AG04450 (cell line): Measurements from ENCODE around the gene MTUS2. TPM values are rescaled to one million over a fixed set of nuclear protein-coding genes. Genes with fewer than 3 reads are reported as not detected.

Source experiments
- CTCF ChIA-PET: fragments of 300-600, 350-600 bp; formaldehyde crosslinking; extraction: SDS; loops from one replicate; lab custom pipeline; 2022; ENCODE audit warnings: antibody characterized with exemption, inconsistent platforms; lab: Charles Lee
- POLR2A ChIA-PET: fragments of 350-600 bp; formaldehyde crosslinking; extraction: SDS; loops from one replicate; lab custom pipeline; 2021; ENCODE audit warnings: antibody characterized with exemption, inconsistent platforms; lab: Yijun Ruan, JAX
- DNase-seq: peaks from one replicate; pipeline ENCODE4 v3.0.0-alpha.2; 2011; ENCODE audit warnings: low read depth, low spot score
- H3K27ac ChIP-seq: one replicate; pipeline ENCODE4 v1.5.1; 2012; ENCODE audit warnings: low read depth, low read length, control low read depth
- H3K27me3 ChIP-seq: one replicate; pipeline ENCODE4 v1.6.0; 2012; ENCODE audit warnings: low read length; ENCODE audit not compliant: control insufficient read depth, insufficient read depth
- H3K4me3 ChIP-seq: 2 replicates; pipeline ENCODE4 v1.5.1; 2011; ENCODE audit warnings: mild to moderate bottlenecking, low read depth, low read length, control low read depth
- H3K9me3 ChIP-seq: 2 replicates; pipeline ENCODE4 v1.5.1; 2012; ENCODE audit warnings: low read length; ENCODE audit not compliant: control insufficient read depth, insufficient read depth
- CTCF ChIP-seq: IDR thresholded peaks from 2 replicates; pipeline ENCODE4 v1.5.1; 2011; ENCODE audit warnings: low read depth, low read length, control low read depth, inconsistent platforms
- polyA plus RNA-seq: library from polyadenylated mRNA; depleted of rRNA; stranded (reverse); fragments of >200 nt; gene quantifications from 2 replicates; pipeline ENCODE4 v1.2.3, GENCODE V29; 2011

Gene MTUS2
- polyA plus RNA-seq, 1 experiment: 0.02 TPM

GRCh38 chr13:29448174-29448573 lies 628.0 kb downstream of the MTUS2 start:
- Histone ChIP-seq H3K4me3 (no peak overlapping the region), H3K27me3 (peaks cover 4% of the 10 kb centered on the region), H3K9me3 (no peaks in the 10 kb centered on the region), H3K27ac (no peak overlapping the region)
- DNase-seq: no peak
- CTCF ChIA-PET: interaction anchor here (1.3 kb wide), 1 partner anchor 25 kb away, joined by 4 read pairs; no protein-coding TSS in a partner anchor
- no peak for TF ChIP-seq CTCF
- POLR2A ChIA-PET: no interaction called here

DNA sequence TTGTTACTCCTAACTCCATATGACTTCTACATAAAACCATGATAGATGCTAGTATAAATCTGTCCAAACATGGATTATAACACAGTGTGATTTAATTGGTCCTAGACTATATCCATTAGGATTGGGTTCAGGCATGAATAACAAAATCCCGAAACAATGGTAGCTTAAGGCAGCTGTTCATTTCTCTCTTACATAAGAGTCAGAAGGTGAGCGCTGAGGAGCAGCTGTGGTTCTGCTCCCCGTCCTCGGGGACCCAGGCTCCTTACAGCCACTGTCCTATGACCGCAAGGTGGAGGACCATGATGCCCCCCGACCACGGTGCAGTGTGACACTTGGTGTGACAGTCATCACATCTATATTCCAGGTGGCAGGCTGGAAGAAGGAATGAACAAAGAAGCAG lies 629.6 kb downstream of the MTUS2 start:
- POLR2A ChIA-PET: no interaction called here
- Histone ChIP-seq H3K9me3 (no peaks in the 10 kb centered on the region), H3K27ac (no peak overlapping the region), H3K27me3 (peaks cover 2% of the 10 kb centered on the region), H3K4me3 (no peak overlapping the region)
- CTCF ChIA-PET: no interaction called here
- no peak for DNase-seq
- no peak for TF ChIP-seq CTCF

GRCh38 chr13:29451976-29452375 lies 631.8 kb downstream of the MTUS2 start:
- no peak for TF ChIP-seq CTCF
- no peaks in the 10 kb centered on the region for H3K9me3 ChIP-seq
- ChIA-PET CTCF (interaction anchor here (1.3 kb wide), 1 partner anchor 20 kb away, joined by 5 read pairs; no protein-coding TSS in a partner anchor), POLR2A (no interaction called here)
- H3K27ac ChIP-seq: no peak overlapping the region
- no peak overlapping the region for H3K4me3 ChIP-seq
- peaks cover 2% of the 10 kb centered on the region for H3K27me3 ChIP-seq
- DNase-seq: no peak

GRCh38 chr13:29452773-29453616 lies 632.9 kb downstream of the MTUS2 start:
- no peak overlapping the region for H3K4me3 ChIP-seq
- ChIA-PET POLR2A (no interaction called here), CTCF (interaction anchor here (0.7 kb wide), 1 partner anchor 17 kb away, joined by 3 read pairs; no protein-coding TSS in a partner anchor)
- no peak for DNase-seq
- no peak overlapping the region for H3K27ac ChIP-seq
- peaks cover 2% of the 10 kb centered on the region for H3K27me3 ChIP-seq
- no peak for TF ChIP-seq CTCF
- no peaks in the 10 kb centered on the region for H3K9me3 ChIP-seq

DNA sequence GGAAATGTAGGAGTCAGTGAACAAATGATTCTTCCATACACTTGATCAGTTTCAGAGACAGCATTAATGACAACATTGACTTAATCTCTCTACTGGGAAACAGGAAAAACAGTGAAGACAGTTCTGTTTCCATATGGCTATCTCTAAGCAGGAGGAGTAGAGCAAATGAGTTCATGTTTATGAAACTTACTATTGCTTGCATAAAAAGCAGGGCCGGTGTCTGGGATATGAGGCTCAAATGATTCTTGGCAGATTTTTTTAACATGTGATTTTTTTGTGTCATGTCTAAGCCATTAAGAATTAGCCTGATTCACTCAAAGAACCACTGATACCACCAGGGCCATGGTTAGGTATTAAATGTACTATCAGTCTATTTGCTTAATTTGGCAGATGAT lies 633.5 kb downstream of the MTUS2 start:
- Histone ChIP-seq H3K4me3 (no peak overlapping the region), H3K9me3 (no peaks in the 10 kb centered on the region), H3K27ac (no peak overlapping the region), H3K27me3 (peaks cover 2% of the 10 kb centered on the region)
- CTCF ChIA-PET: interaction anchor here (0.7 kb wide), 1 partner anchor 17 kb away, joined by 3 read pairs; no protein-coding TSS in a partner anchor
- POLR2A ChIA-PET: no interaction called here
- DNase-seq: no peak
- TF ChIP-seq CTCF: no peak
